Sigmoid colon (tissue), 7 donors: Measurements from ENCODE around the gene ZNF362. TPM values are rescaled to one million over a fixed set of nuclear protein-coding genes. Genes with fewer than 3 reads are reported as not detected.

Experiments
- DNase-seq: peaks from one replicate; pipeline ENCODE4 v3.0.0-alpha.2; 2019
- H3K27ac ChIP-seq, 4 donors: fragments of 200-600 bp; sonication (generic); one replicate each; pipeline ENCODE4 v1.5.1; 2016 to 2019; ENCODE audit warnings: mild to moderate bottlenecking in 1 of 4
- H3K27me3 ChIP-seq, 3 donors: fragments of 200-600 bp; sonication (generic); one replicate each; pipeline ENCODE4 v1.5.1; 2019; ENCODE audit warnings: mild to moderate bottlenecking in 1 of 3
- H3K36me3 ChIP-seq, 4 donors: fragments of 200-600 bp; sonication (generic); one replicate each; pipeline ENCODE4 v1.5.1; 2016 to 2019
- H3K4me1 ChIP-seq, 4 donors: fragments of 200-600 bp; sonication (generic); one replicate each; pipeline ENCODE4 v1.5.1; 2017 to 2019
- H3K4me3 ChIP-seq, 4 donors: fragments of 200-600 bp; sonication (generic); one replicate each; pipeline ENCODE4 v1.5.1; 2017 to 2019; ENCODE audit warnings: mild to moderate bottlenecking in 2 of 4, moderate library complexity in 1 of 4
- H3K9me3 ChIP-seq, 4 donors: fragments of 200-600 bp in 3 of 4; sonication (generic) in 3 of 4; one replicate each; pipeline versions ENCODE4 v1.5.1 to v1.6.1; 2013 to 2019
- EP300 ChIP-seq, 4 donors: sonication (generic); formaldehyde crosslinking; IDR thresholded peaks; one replicate each; pipeline ENCODE4 v1.6.1; 2017; ENCODE audit warnings: antibody characterized with exemption in 4 of 4
- POLR2A ChIP-seq, 2 donors: fragments of 450-650 bp; IDR thresholded peaks; one replicate each; pipeline ENCODE4 v1.6.1; 2016; ENCODE audit warnings: antibody characterized with exemption in 2 of 2, mild to moderate bottlenecking in 2 of 2, moderate library complexity in 2 of 2
- POLR2AphosphoS5 ChIP-seq, 4 donors: sonication (generic); formaldehyde crosslinking; IDR thresholded peaks; one replicate each; pipeline ENCODE4 v1.6.1; 2017; ENCODE audit warnings: antibody characterized with exemption in 4 of 4
- WGBS, 2 donors: extraction: QIAGEN DNeasy Blood & Tissue Kit; methylation state at CpG; one replicate each; pipeline ENCODE4 v1.1.7; 2013; 5-methylcytosine and 5-hydroxymethylcytosine counted together
- intact Hi-C: fragments of 100-400 bp; cut with DNase I; formaldehyde crosslinking; loops from one replicate; pipeline ENCODE4 v1.15.1; 2023
- polyA plus RNA-seq, 3 donors: library from polyadenylated mRNA; stranded (reverse); fragments of 200-250 nt; gene quantifications; one replicate each; pipeline ENCODE4 v1.2.3, GENCODE V29; 2013
- total RNA-seq, 4 donors: library from RNA; depleted of rRNA; stranded (reverse); fragments of >200 nt; gene quantifications; one replicate each; pipeline ENCODE4 v1.1.0, GENCODE V29; 2016
- TF ChIP-seq, protein P1 (sequence below), 4 experiments: fragments of 450-650 bp in 3 of 4; fragments of 200-600 bp in 1 of 4; IDR thresholded peaks; one replicate each; pipeline ENCODE4 v1.5.1; 2016 to 2019; ENCODE audit warnings: antibody characterized with exemption in 4 of 4, mild to moderate bottlenecking in 3 of 4, moderate library complexity in 2 of 4
- donor health status: healthy with polysubstance abuse.
- donor health status: Bipolar disorder and iron deficiency.
- donor health status: healthy.

ZNF362 gene
- total and polyA plus RNA-seq, 7 donors: 3.5 to 18.8 (median 11.2) TPM

DNA sequence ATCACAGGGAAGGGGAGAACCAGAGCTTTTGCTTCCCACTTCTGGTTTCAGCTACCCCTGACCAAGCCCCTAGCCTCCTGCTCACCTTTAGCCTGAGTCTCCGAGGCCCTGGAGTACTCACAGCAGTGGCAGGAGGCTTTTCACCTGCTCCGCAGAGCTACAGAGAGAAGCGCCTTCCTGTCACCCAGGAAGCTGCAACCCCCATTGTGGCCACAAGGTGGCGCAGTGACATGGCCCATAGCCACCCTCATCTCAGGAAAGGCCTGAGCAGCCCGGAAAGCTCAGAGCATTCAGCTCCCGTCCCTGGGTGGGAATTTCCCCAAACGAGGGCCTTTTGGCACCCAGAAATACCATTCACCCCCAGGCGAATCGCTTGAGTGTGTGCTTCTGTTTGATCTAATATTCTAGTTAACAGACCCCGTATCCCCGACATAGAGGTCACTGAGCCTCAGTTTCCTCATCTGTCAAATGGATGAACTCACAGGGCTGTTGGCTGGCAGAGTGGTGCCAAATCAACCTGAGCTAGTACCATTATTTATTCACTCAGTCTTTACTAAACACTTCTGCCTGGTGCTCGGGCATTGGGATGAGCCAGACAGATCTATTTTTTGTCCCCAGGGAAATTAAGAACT is 39.3 kb downstream of the ZNF362 start:
- no peaks in the 10 kb centered on the region for H3K27me3 ChIP-seq
- DNase-seq: peak; percentile 92
- TF ChIP-seq, protein P1, sequence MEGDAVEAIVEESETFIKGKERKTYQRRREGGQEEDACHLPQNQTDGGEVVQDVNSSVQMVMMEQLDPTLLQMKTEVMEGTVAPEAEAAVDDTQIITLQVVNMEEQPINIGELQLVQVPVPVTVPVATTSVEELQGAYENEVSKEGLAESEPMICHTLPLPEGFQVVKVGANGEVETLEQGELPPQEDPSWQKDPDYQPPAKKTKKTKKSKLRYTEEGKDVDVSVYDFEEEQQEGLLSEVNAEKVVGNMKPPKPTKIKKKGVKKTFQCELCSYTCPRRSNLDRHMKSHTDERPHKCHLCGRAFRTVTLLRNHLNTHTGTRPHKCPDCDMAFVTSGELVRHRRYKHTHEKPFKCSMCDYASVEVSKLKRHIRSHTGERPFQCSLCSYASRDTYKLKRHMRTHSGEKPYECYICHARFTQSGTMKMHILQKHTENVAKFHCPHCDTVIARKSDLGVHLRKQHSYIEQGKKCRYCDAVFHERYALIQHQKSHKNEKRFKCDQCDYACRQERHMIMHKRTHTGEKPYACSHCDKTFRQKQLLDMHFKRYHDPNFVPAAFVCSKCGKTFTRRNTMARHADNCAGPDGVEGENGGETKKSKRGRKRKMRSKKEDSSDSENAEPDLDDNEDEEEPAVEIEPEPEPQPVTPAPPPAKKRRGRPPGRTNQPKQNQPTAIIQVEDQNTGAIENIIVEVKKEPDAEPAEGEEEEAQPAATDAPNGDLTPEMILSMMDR (IDR thresholded peaks at IDR 0.05): peak; percentile 95 to 99 (median 98)
- TF ChIP-seq POLR2AphosphoS5 (IDR thresholded peaks at IDR 0.05): peak in 3 of 4 donors; percentile 17 to 62 (median 59)
- no peak for TF ChIP-seq POLR2A (IDR thresholded peaks at IDR 0.05)
- intact Hi-C loops: loop anchor here (1.0 to 5.0 kb wide), 3 partner anchors 37 to 175 kb away; no protein-coding TSS in a partner anchor
- H3K4me3 ChIP-seq: no peak overlapping the region
- peak overlapping the region; percentile 41 to 53 (median 48) for H3K27ac ChIP-seq
- H3K36me3 ChIP-seq: peaks cover 5 to 36% (median 12%) of the 10 kb centered on the region in 4 donors
- H3K4me1 ChIP-seq: peaks cover 0 to 31% (median 20%) of the 10 kb centered on the region in 4 donors
- H3K9me3 ChIP-seq: no peaks in the 10 kb centered on the region
- WGBS, 2 donors: 31 to 47% methylated on average over 12 of the region's 12 CpGs

DNA sequence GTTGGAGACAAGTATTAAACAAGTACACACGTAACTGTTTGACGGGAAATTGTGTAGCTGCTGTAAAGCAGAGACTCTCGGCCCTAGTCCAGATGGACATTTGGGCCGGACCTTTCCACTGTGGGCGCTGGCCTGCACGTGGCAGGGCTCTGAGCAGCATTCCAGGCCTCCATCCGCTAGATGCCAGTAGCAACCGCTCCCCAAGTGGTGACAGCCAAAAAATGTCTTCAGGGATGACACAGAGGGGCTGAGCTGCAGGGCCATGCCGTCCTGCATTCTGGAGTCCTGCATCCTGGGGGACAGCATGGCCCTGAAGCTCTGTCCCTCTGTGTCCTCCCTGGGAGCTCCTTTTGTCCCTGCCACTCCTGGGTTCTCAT is 39.8 kb downstream of the ZNF362 start:
- peak overlapping the region; percentile 31 to 53 (median 48) for H3K27ac ChIP-seq
- peak; percentile 64 for DNase-seq
- no peaks in the 10 kb centered on the region for H3K27me3 ChIP-seq
- intact Hi-C loops: loop anchor here (5.0 kb wide), 1 partner anchor 36 kb away; no protein-coding TSS in a partner anchor
- no peak for TF ChIP-seq EP300 (IDR thresholded peaks at IDR 0.05)
- no peak for TF ChIP-seq POLR2A (IDR thresholded peaks at IDR 0.05)
- TF ChIP-seq POLR2AphosphoS5 (IDR thresholded peaks at IDR 0.05): no peak
- TF ChIP-seq, protein P1 (IDR thresholded peaks at IDR 0.05): no peak
- WGBS, 2 donors: 91 to 92% methylated on average over 9 of the region's 9 CpGs
- no peaks in the 10 kb centered on the region for H3K9me3 ChIP-seq
- peaks cover 5 to 36% (median 12%) of the 10 kb centered on the region in 4 donors for H3K36me3 ChIP-seq
- H3K4me1 ChIP-seq: peaks cover 0 to 36% (median 25%) of the 10 kb centered on the region in 4 donors
- H3K4me3 ChIP-seq: no peak overlapping the region

DNA sequence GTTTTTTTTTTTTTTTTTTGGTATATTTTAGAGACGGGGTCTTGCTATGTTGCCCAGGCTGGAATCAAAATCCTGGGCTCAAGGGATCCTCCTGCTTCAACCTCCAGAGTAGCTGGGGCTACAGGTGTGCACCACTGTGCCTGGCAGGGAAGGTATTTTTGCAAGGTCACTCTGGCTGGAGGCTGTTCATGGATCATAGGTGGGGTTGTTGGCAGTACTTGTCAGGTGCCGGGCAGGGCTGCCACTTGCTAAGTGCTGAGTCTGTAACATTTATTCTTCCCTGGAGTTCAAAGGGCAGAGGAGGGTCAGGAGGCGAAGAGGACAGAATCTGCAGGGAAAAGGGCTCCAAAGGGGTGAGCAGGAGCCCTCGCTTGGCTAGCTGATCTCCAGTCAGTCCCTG is 40.5 kb downstream of the ZNF362 start:
- TF ChIP-seq EP300 (IDR thresholded peaks at IDR 0.05) (no peak), POLR2AphosphoS5 (IDR thresholded peaks at IDR 0.05) (no peak)
- TF ChIP-seq, protein P1 (IDR thresholded peaks at IDR 0.05): no peak
- intact Hi-C loops: loop anchor here (5.0 kb wide), 1 partner anchor 35 kb away; no protein-coding TSS in a partner anchor
- peak; percentile 36 for DNase-seq
- 86 to 92% methylated on average over 4 of the region's 4 CpGs for WGBS, 2 donors
- Histone ChIP-seq H3K36me3 (peaks cover 5 to 36% (median 12%) of the 10 kb centered on the region in 4 donors), H3K27me3 (no peaks in the 10 kb centered on the region), H3K9me3 (no peaks in the 10 kb centered on the region), H3K4me1 (peaks cover 0 to 43% (median 32%) of the 10 kb centered on the region in 4 donors), H3K4me3 (no peak overlapping the region), H3K27ac (no peak overlapping the region)

DNA sequence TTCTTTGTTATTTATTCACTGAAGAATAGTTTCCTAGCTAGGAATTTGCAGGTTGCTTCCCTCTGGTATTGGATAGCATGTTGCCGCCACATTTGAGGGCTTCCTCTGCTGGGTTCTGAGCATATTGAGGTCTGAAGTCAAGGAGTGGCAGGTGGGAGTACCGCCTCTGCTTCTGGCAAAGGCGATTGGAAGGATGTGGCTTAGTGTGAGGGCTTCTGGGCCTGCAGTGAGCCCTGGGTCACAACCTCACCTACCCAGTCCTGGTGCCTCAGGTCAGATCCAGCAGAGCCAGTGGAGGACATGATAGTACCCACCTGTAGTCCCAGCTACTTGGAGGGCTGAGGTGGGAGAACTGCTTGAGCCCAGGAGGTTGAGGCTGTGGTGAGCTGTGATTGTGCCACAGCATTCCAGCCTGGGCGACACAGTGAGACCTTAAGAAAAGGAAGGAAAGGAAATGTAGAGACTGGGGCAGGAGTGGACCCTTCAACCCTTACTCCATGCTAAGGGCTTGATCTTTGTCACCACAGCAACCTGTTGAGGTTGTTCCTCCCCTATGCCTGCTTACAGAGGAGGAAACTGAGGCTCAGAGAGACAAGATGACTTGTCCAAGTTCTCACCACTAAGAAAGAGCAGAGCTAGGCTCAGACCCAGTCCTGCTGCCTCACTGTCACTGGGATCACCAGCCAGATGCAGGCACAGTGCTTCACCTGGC is 41.8 kb downstream of the ZNF362 start:
- Histone ChIP-seq H3K36me3 (peaks cover 5 to 36% (median 12%) of the 10 kb centered on the region in 4 donors), H3K9me3 (no peaks in the 10 kb centered on the region), H3K4me1 (peaks cover 0 to 38% (median 27%) of the 10 kb centered on the region in 4 donors), H3K4me3 (no peak overlapping the region), H3K27me3 (no peaks in the 10 kb centered on the region), H3K27ac (peak overlapping the region in 2 of 4 donors; percentile 1 to 28)
- intact Hi-C loops: loop anchor here (5.0 kb wide), 1 partner anchor 34 kb away; no protein-coding TSS in a partner anchor
- 93 to 95% methylated on average over 4 of the region's 4 CpGs for WGBS, 2 donors
- peak; percentile 59 for DNase-seq
- TF ChIP-seq EP300 (IDR thresholded peaks at IDR 0.05) (no peak), POLR2A (IDR thresholded peaks at IDR 0.05) (no peak), POLR2AphosphoS5 (IDR thresholded peaks at IDR 0.05) (no peak)
- TF ChIP-seq, protein P1 (IDR thresholded peaks at IDR 0.05): no peak
